ENCODE results near the gene ACACB. TPM values are rescaled to one million over a fixed set of nuclear protein-coding genes. Genes with fewer than 3 reads are reported as not detected.

The ACACB gene
- total RNA-seq, 1 donor from 2014 or later, result 6.3 TPM

DNA sequence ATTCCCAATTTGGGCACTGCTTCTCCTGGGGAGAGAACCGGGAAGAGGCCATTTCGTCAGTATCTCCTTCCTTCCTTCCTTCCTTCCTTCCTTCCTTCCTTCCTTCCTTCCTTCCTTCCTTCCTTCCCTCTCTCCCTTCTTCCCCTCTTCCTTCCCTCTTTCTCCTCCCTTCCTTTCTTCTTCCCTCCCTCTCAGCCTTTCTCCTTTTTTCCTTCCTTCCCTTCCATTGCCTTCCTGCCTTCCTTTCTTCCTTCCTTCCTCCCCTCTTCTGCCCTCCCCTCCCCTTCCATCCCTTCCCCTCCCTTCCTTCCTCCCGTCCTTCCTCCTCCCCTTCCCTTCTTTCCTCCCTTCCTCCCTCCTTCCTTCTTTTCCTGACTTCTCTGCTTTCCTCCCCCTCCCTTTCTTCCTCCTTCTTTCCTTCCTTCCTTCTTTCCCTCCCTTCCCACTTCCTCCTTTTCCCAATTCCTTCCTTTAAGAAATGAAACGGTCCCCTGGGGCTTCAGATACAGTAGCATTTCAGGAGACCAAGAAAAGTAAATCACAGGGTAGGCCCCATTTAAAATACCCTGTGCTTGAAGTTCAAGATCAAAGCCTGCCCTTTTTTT, 71.8 kb downstream of the ACACB start:
- H3K4me3 Mint-ChIP-seq, result no peak overlapping the region
- no peaks in the 10 kb centered on the region for H3K9me3 Mint-ChIP-seq
- DNase-seq (no peak), ATAC-seq (ENCODE audit: low read depth) (no peak)
- H3K27me3 Mint-ChIP-seq, result no peaks in the 10 kb centered on the region
- no peaks in the 10 kb centered on the region for H3K4me1 Mint-ChIP-seq
- TF ChIP-seq, protein P1, sequence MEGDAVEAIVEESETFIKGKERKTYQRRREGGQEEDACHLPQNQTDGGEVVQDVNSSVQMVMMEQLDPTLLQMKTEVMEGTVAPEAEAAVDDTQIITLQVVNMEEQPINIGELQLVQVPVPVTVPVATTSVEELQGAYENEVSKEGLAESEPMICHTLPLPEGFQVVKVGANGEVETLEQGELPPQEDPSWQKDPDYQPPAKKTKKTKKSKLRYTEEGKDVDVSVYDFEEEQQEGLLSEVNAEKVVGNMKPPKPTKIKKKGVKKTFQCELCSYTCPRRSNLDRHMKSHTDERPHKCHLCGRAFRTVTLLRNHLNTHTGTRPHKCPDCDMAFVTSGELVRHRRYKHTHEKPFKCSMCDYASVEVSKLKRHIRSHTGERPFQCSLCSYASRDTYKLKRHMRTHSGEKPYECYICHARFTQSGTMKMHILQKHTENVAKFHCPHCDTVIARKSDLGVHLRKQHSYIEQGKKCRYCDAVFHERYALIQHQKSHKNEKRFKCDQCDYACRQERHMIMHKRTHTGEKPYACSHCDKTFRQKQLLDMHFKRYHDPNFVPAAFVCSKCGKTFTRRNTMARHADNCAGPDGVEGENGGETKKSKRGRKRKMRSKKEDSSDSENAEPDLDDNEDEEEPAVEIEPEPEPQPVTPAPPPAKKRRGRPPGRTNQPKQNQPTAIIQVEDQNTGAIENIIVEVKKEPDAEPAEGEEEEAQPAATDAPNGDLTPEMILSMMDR (IDR thresholded peaks at IDR 0.05), result no peak
- intact Hi-C loops (cut with micrococcal nuclease), result no loop called here
- ChIA-PET POLR2A (no interaction called here), CTCF (no interaction called here)
- no peak overlapping the region for H3K27ac Mint-ChIP-seq
- peaks cover 15% of the 10 kb centered on the region for H3K36me3 Mint-ChIP-seq (ENCODE audit: low read depth)

DNA sequence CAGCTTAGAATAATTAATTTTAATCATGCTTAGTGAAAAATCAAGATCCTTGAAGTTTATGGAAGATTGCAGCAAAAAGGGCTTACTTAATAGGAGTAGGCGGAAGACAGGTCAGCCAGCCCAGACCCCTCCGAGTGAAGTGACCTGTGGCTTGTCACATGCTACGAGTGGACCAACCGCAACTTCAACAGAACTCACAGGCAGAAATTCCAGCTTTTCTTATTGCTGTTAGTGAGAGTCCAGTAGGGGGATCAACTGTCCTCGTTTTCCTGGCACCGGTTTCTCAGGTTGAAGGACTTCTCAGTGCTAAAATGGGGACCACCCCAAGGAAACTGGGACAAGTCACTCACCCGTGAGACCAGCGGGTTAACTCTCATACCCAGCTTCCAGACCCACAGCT, 72.9 kb downstream of the ACACB start:
- Mint-ChIP-seq H3K4me3 (no peak overlapping the region), H3K27ac (no peak overlapping the region), H3K4me1 (no peaks in the 10 kb centered on the region), H3K27me3 (no peaks in the 10 kb centered on the region), H3K36me3 (ENCODE audit: low read depth) (peaks cover 19% of the 10 kb centered on the region), H3K9me3 (no peaks in the 10 kb centered on the region)
- intact Hi-C loops (cut with micrococcal nuclease), result no loop called here
- ChIA-PET POLR2A (no interaction called here), CTCF (no interaction called here)
- DNase-seq (no peak), ATAC-seq (ENCODE audit: low read depth) (no peak)
- TF ChIP-seq, protein P1 (IDR thresholded peaks at IDR 0.05), result no peak

DNA sequence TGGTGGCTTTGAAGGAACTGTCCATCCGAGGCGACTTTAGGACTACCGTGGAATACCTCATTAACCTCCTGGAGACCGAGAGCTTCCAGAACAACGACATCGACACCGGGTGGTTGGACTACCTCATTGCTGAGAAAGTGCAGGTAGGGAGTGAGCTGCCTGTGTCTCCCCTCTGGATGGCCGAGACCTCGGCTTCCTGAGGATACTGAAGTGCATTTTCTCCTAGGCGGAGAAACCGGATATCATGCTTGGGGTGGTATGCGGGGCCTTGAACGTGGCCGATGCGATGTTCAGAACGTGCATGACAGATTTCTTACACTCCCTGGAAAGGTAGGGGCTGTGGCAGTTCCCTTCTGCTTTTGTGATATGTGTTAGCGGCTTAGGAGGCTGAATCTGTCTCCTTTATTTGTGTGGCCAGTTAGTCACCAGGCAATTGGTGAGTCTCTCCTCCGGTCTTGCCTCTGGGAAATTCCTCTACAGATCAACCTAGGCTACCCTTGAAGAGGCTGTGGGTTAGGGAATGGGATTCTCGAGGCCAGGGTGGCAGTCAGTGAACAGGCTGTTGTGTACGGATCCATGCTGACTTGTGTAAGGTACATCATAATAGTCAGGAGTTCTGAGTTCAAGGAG, 75.3 kb downstream of the ACACB start:
- Mint-ChIP-seq H3K27me3 (no peaks in the 10 kb centered on the region), H3K27ac (no peak overlapping the region), H3K4me3 (no peak overlapping the region), H3K36me3 (ENCODE audit: low read depth) (peaks cover 32% of the 10 kb centered on the region), H3K4me1 (no peaks in the 10 kb centered on the region), H3K9me3 (peaks cover 6% of the 10 kb centered on the region)
- ATAC-seq (ENCODE audit: low read depth), result no peak
- ChIA-PET POLR2A (no interaction called here), CTCF (no interaction called here)
- TF ChIP-seq, protein P1 (IDR thresholded peaks at IDR 0.05), result no peak
- no peak for DNase-seq
- intact Hi-C loops (cut with micrococcal nuclease), result no loop called here

DNA sequence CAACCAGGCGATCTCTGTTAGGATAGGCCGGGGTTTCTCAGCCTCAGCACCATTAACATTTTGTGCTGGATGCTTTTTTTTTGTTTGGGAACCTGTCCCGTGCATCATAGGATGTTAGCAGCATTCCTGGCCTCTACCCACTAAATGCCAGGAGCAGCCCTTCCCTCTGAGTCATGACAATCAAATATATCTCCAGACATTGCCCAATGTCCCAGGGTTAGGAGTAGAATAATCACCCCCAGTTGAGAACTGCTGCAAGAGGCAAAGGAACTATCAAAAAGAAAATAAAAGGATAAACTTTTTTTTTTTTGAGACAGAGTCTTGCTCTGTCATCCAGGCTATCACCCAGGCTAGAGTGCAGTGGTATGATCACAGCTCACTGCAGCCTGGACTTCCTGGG, 76.0 kb downstream of the ACACB start:
- POLR2A ChIA-PET, result no interaction called here
- ATAC-seq (ENCODE audit: low read depth), result no peak
- intact Hi-C loops (cut with micrococcal nuclease), result no loop called here
- Mint-ChIP-seq H3K4me1 (no peaks in the 10 kb centered on the region), H3K27me3 (no peaks in the 10 kb centered on the region), H3K9me3 (peaks cover 6% of the 10 kb centered on the region), H3K4me3 (no peak overlapping the region), H3K27ac (no peak overlapping the region), H3K36me3 (ENCODE audit: low read depth) (peaks cover 34% of the 10 kb centered on the region)
- TF ChIP-seq, protein P1 (IDR thresholded peaks at IDR 0.05), result no peak
- no peak for DNase-seq
- CTCF ChIA-PET, result no interaction called here

DNA sequence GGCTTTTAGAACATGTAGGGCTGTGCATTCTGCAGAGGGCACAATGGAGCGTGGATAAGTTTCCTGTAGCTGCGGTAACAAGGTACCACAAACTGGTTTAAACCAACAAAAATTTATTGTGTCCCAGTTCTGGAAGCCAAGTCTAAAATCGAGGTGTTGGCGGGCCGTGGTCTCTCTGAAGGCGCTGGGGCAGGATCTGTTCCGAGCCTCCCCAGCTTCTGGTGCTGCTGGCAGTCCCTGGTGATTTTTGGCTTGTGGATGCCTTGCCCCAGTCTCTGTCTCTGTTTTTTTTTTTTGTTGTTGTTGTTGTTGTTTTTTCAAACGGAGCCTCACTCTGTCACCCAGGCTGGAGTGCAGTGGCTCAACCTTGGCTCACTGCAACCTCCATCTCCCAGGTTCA, 77.5 kb downstream of the ACACB start:
- H3K27ac Mint-ChIP-seq, result no peak overlapping the region
- ChIA-PET POLR2A (no interaction called here), CTCF (no interaction called here)
- peaks cover 6% of the 10 kb centered on the region for H3K9me3 Mint-ChIP-seq
- no peaks in the 10 kb centered on the region for H3K27me3 Mint-ChIP-seq
- no peak for ATAC-seq (ENCODE audit: low read depth)
- H3K4me1 Mint-ChIP-seq, result no peaks in the 10 kb centered on the region
- DNase-seq, result no peak
- no peak overlapping the region for H3K4me3 Mint-ChIP-seq
- intact Hi-C loops (cut with micrococcal nuclease), result no loop called here
- TF ChIP-seq, protein P1 (IDR thresholded peaks at IDR 0.05), result no peak
- H3K36me3 Mint-ChIP-seq (ENCODE audit: low read depth), result peaks cover 39% of the 10 kb centered on the region
